ENCODE results near the gene STYXL1. TPM values are rescaled to one million over a fixed set of nuclear protein-coding genes. Genes with fewer than 3 reads are reported as not detected.

STYXL1 gene
- total RNA-seq, 4 donors from 2014 or later, result 33.4 to 63.9 (median 42.2) TPM

GRCh38 chr7:75980430-75981202, 67.2 kb downstream of the STYXL1 start:
- TF ChIP-seq CTCF (IDR thresholded peaks at IDR 0.05) (no peak), POLR2A (IDR thresholded peaks at IDR 0.05) (no peak)
- no peak overlapping the region for H3K4me3 ChIP-seq (ENCODE audit: low read depth, poor library complexity, severe bottlenecking)
- WGBS, 2 donors, result 82 to 85% methylated on average over 22 to 26 of the region's 29 CpGs
- intact Hi-C loops (cut with DNase I; ENCODE audit: low total_unique reads), result no loop called here
- no peak for DNase-seq (ENCODE audit: low spot score in 2 of 2)

- H3K4me3 ChIP-seq (ENCODE audit: low read depth, poor library complexity, severe bottlenecking), result no peak overlapping the region
- TF ChIP-seq POLR2A (IDR thresholded peaks at IDR 0.05) (no peak), CTCF (IDR thresholded peaks at IDR 0.05) (no peak)
- no peak for DNase-seq (ENCODE audit: low spot score in 2 of 2)
- intact Hi-C loops (cut with DNase I; ENCODE audit: low total_unique reads), result no loop called here
- WGBS, 2 donors, result 51 to 75% methylated on average over 22 of the region's 22 CpGs
Measured at GRCh38 chr7:75979759-75980429, 67.9 kb downstream of the STYXL1 start.

- H3K4me3 ChIP-seq (ENCODE audit: low read depth, poor library complexity, severe bottlenecking), result no peak overlapping the region
- intact Hi-C loops (cut with DNase I; ENCODE audit: low total_unique reads), result no loop called here
- no peak for DNase-seq (ENCODE audit: low spot score in 2 of 2)
- WGBS, 2 donors, result 49 to 56% methylated on average over 8 of the region's 8 CpGs
- TF ChIP-seq CTCF (IDR thresholded peaks at IDR 0.05), result no peak
- TF ChIP-seq POLR2A (IDR thresholded peaks at IDR 0.05), result no peak
Measured at GRCh38 chr7:75977743-75978142, 70.1 kb downstream of the STYXL1 start.

- TF ChIP-seq CTCF (IDR thresholded peaks at IDR 0.05) (no peak), POLR2A (IDR thresholded peaks at IDR 0.05) (no peak)
- H3K4me3 ChIP-seq (ENCODE audit: low read depth, poor library complexity, severe bottlenecking), result no peak overlapping the region
- 66 to 72% methylated on average over 19 of the region's 19 CpGs for WGBS, 2 donors
- no peak for DNase-seq (ENCODE audit: low spot score in 2 of 2)
- intact Hi-C loops (cut with DNase I; ENCODE audit: low total_unique reads), result no loop called here
Measured at GRCh38 chr7:75971961-75972763, 75.6 kb downstream of the STYXL1 start.

- intact Hi-C loops (cut with DNase I; ENCODE audit: low total_unique reads), result no loop called here
- WGBS, 2 donors, result 83 to 84% methylated on average over 14 of the region's 14 CpGs
- no peak for DNase-seq (ENCODE audit: low spot score in 2 of 2)
- H3K4me3 ChIP-seq (ENCODE audit: low read depth, poor library complexity, severe bottlenecking), result no peak overlapping the region
- TF ChIP-seq POLR2A (IDR thresholded peaks at IDR 0.05) (no peak), CTCF (IDR thresholded peaks at IDR 0.05) (no peak)
Measured at GRCh38 chr7:75971309-75971960, 76.4 kb downstream of the STYXL1 start.
